Keratinocyte (primary cell): Measurements from ENCODE around the gene ECHDC1.

ENCODE experiments used
- EZH2 ChIP-seq: IDR thresholded peaks from one replicate; pipeline ENCODE4 v1.6.1; 2012; ENCODE audit warnings: inconsistent platforms, mild to moderate bottlenecking, low read length, moderate library complexity
- TF ChIP-seq, protein P1 (sequence below), 3 experiments: IDR thresholded peaks in 1 of 3; conservative IDR thresholded peaks in 1 of 3; optimal IDR thresholded peaks in 1 of 3; 2 replicates in 2 of 3; 3 replicates in 1 of 3; pipeline versions ENCODE3 to v1.5.1; 2011; ENCODE audit warnings: low read length in 3 of 3, mild to moderate bottlenecking in 3 of 3, moderate library complexity in 2 of 3, control low read depth in 1 of 3, inconsistent platforms in 1 of 3; ENCODE audit not compliant: insufficient read depth in 2 of 3; ENCODE audit errors: extremely low read depth in 1 of 3

DNA sequence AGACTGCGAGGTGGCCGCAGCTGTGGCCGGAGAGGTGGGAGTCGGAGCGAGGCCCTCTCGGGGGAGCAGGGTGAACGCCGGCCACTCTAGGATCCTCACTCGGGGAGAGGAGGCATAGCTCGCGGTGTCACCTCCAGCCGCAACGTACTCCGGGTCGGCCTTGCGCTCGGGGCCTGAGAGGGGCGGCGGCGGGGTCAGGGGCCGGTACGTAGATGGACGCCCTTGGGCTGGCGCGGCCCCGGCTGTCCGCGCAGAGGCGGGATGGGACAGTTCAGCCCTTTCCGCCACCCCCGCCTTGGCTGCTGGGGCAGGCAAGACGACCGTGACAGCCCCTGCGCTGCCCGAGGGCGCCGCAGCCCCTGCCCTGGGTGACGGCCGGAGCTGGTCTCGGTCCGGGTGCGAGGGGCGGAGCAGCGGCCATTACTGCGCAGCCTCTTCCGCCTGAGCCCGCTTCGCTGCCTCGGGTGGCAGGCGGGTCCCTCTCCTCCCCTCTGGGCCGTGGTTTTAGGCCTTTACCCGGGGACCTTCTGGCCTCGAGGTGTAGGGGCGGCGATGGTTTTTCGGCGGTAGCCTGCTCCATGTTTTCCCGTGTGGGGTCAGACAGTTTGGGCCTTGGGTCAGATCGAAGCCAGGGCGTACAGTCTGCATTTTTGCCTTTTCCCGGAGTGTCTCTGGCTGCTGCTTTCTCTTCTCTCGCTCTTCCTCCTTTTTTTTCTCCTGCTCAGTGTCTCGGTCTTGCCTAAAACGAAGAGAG is 76.3 kb downstream of the ECHDC1 start:
- TF ChIP-seq, protein P1, sequence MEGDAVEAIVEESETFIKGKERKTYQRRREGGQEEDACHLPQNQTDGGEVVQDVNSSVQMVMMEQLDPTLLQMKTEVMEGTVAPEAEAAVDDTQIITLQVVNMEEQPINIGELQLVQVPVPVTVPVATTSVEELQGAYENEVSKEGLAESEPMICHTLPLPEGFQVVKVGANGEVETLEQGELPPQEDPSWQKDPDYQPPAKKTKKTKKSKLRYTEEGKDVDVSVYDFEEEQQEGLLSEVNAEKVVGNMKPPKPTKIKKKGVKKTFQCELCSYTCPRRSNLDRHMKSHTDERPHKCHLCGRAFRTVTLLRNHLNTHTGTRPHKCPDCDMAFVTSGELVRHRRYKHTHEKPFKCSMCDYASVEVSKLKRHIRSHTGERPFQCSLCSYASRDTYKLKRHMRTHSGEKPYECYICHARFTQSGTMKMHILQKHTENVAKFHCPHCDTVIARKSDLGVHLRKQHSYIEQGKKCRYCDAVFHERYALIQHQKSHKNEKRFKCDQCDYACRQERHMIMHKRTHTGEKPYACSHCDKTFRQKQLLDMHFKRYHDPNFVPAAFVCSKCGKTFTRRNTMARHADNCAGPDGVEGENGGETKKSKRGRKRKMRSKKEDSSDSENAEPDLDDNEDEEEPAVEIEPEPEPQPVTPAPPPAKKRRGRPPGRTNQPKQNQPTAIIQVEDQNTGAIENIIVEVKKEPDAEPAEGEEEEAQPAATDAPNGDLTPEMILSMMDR (optimal IDR thresholded peaks at IDR 0.05 in 1 of 3, IDR thresholded peaks at IDR 0.05 in 1 of 3, conservative IDR thresholded peaks at IDR 0.05 in 1 of 3; ENCODE audit: extremely low read depth in 1 of 3, insufficient read depth in 2 of 3, low read length in 3 of 3): no peak
- TF ChIP-seq EZH2: no peak
